NB4 (cell line): Measurements from ENCODE around the gene ZBBX.

ENCODE experiments used
- DNase-seq: peaks from one replicate; pipeline ENCODE4 v3.0.0; 2010; ENCODE audit warnings: low read depth
- H3K4me3 ChIP-seq: one replicate; pipeline ENCODE4 v1.5.1; 2011; ENCODE audit warnings: mild to moderate bottlenecking, low read depth, low read length, moderate library complexity
- MYC ChIP-seq: IDR thresholded peaks from 2 replicates; pipeline ENCODE4 v1.6.1; 2011; ENCODE audit warnings: low read depth, low read length
- POLR2A ChIP-seq: IDR thresholded peaks from 2 replicates; pipeline ENCODE4 v1.6.1; 2011; ENCODE audit warnings: mild to moderate bottlenecking; ENCODE audit not compliant: insufficient read length; ENCODE audit errors: extremely low read depth
- TF ChIP-seq, protein P1 (sequence below): IDR thresholded peaks from one replicate; pipeline ENCODE4 v1.5.1; 2012; ENCODE audit warnings: low read depth, low read length
- TF ChIP-seq, protein P2 (sequence below): IDR thresholded peaks from 2 replicates; pipeline ENCODE4 v1.6.1; 2011; ENCODE audit warnings: low read depth, low read length

ZBBX gene

DNA sequence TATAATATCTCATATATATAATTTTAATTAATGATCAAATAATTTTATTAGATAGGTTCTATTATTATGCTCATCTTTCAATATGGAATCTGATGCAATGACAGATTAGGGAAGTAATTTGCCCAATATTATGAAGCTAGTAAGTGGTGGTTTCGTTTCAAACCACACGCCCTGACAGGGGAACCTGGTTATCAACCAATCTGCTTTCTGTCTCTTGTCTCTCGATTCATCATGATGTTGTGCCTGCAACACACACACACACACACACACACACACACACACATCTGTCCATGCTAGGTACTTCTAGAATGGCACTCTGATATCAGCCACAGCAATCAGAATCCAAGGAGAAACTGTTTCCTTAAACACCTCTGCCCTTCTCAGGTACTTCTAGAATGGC is 128.4 kb downstream of the ZBBX start:
- peak; percentile 14 for DNase-seq

DNA sequence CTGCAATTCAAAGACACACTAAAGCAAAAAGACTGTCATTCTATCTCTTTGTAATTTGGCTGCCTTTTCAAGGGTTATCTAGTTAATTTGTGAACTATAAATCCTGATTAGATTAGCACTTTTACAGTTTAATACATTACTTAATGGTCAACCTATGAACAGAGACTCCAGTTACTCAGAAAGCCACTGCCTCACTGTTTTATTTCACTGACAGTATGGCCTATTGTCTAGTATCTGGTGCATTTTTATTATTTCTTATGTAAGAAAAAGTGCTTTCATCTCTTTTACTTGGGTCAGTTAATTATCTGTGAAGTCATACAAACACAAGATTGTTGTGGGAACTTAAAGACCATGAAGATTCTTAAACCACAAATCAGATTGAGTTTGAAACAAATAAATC is 133.8 kb downstream of the ZBBX start:
- DNase-seq: no peak
- TF ChIP-seq, protein P1, sequence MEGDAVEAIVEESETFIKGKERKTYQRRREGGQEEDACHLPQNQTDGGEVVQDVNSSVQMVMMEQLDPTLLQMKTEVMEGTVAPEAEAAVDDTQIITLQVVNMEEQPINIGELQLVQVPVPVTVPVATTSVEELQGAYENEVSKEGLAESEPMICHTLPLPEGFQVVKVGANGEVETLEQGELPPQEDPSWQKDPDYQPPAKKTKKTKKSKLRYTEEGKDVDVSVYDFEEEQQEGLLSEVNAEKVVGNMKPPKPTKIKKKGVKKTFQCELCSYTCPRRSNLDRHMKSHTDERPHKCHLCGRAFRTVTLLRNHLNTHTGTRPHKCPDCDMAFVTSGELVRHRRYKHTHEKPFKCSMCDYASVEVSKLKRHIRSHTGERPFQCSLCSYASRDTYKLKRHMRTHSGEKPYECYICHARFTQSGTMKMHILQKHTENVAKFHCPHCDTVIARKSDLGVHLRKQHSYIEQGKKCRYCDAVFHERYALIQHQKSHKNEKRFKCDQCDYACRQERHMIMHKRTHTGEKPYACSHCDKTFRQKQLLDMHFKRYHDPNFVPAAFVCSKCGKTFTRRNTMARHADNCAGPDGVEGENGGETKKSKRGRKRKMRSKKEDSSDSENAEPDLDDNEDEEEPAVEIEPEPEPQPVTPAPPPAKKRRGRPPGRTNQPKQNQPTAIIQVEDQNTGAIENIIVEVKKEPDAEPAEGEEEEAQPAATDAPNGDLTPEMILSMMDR: no peak
- TF ChIP-seq, protein P2, sequence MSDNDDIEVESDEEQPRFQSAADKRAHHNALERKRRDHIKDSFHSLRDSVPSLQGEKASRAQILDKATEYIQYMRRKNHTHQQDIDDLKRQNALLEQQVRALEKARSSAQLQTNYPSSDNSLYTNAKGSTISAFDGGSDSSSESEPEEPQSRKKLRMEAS: no peak

More for the DNA sequence above, 128.4 kb downstream of the ZBBX start:
- no peak overlapping the region for H3K4me3 ChIP-seq
- TF ChIP-seq, protein P2: no peak
- TF ChIP-seq, protein P1: no peak
- TF ChIP-seq POLR2A: no peak
- no peak for TF ChIP-seq MYC

DNA sequence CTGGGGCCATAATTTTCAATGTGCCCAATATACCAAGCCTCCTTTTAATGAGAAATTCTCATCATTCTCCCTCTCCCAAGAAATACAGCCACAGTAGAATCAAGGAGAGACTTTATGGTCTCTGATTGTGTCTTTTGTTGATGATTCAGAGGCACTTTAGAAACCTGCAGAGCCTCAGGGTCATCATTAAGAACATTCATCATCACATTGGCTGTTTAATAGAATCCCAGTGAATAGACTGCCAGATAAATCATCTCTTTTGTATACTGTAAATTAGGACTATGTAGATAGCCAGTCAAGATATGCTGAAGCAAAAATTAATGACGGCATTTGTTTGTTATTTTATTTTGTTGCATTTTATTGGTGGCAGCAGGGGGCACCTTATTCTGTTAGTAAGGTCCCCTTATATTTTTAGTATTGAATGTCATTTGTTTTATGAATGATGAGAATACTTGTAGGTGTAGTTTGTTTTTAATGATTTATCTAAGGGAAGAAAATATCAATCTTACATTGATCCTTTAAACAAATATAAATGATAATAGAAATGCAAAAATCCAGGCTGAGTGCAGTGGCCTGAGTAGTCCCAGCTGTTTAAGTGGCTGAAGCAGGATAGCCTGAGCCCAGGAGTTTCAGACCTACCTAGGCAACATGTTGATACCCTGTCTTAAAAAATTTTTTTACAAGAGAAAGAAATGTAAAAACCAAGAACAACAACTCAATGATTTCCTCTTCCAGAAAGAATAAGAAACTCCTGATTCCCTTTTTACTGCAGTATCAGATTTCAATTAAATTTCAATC is 138.8 kb downstream of the ZBBX start:
- H3K4me3 ChIP-seq: no peak overlapping the region
- DNase-seq: no peak
- TF ChIP-seq MYC: no peak
- TF ChIP-seq, protein P2: no peak
- no peak for TF ChIP-seq POLR2A
- TF ChIP-seq, protein P1: no peak

More for the DNA sequence above, 133.8 kb downstream of the ZBBX start:
- no peak overlapping the region for H3K4me3 ChIP-seq

DNA sequence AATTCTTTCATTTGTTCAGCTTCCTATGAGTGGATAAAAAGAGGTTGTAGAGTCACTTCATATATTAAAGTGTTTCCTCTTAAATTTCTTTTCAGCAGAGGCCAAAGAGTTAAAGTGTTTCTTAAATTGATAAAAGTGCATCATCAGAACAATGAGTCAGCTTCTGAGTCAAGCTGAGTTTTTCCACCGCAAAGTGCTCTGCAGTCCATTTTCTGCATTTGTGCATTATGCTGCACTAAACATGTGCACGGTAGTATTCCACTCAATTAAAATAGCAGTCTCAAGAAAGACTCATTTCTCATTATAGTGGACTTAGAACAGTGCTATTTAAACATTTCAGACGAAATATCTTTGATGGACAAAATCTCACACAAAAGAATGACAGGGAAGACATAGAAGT is 152.0 kb downstream of the ZBBX start:
- no peak overlapping the region for H3K4me3 ChIP-seq
- TF ChIP-seq POLR2A (no peak), MYC (no peak)
- TF ChIP-seq, protein P1: no peak
- TF ChIP-seq, protein P2: no peak
- peak; percentile 15 for DNase-seq

DNA sequence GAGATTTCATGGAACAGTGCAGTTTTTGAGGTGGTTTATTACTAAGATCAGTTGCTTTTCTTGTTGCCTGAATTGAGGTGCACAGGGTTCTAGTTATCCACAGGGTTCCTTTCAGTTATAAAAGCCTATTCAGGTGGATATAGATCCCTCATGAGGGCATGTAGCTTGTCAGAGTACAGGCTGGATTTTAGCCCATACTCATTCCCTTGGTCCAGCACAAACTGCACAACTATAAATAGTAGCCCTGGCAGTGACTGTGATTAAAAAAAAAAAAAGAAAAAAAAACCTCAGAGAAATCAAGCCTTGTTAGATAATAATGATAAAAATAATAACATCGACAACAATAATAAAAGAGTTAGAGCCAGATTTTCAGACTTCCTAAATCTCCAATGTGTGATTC is 154.3 kb downstream of the ZBBX start:
- DNase-seq: no peak
- TF ChIP-seq POLR2A: no peak
- no peak for TF ChIP-seq MYC
- TF ChIP-seq, protein P2: no peak
- TF ChIP-seq, protein P1: no peak
- H3K4me3 ChIP-seq: no peak overlapping the region
